ENCODE data around the gene COX4I2. TPM values are rescaled to one million over a fixed set of nuclear protein-coding genes. Genes with fewer than 3 reads are reported as not detected.
"Not testable (repeated sequence)": the region's sequence is repeated elsewhere in the genome, so short reads cannot be mapped to it uniquely, and the experiment has no call there.

COX4I2 gene
- total RNA-seq, 1 experiment from 2014 or later: not detected

GRCh38 chr20:31644701-31645100 is 7.0 kb downstream of the COX4I2 start:
- no peaks in the 10 kb centered on the region for H3K9me3 ChIP-seq (ENCODE audit: low read depth, low read length, poor library complexity, severe bottlenecking)
- intact Hi-C loops (cut with micrococcal nuclease; ENCODE audit: unreplicated experiment): no loop called here
- ChIA-PET POLR2A (ENCODE audit: low non-redundant PET) (no interaction called here), CTCF (interaction anchor here (0.6 to 1.0 kb wide), 3 partner anchors 11 to 94 kb away, joined by 5 read pairs; partner anchors contain the start of gene TPX2)
- H3K4me1 ChIP-seq (ENCODE audit: insufficient read depth, low read length, poor library complexity, severe bottlenecking): peaks cover 17% of the 10 kb centered on the region
- TF ChIP-seq CTCF (conservative IDR thresholded peaks at IDR 0.05; ENCODE audit: low read depth, low read length): no peak
- TF ChIP-seq EZH2 (IDR thresholded peaks at IDR 0.05; ENCODE audit: borderline replicate concordance, low read depth, low read length, poor library complexity, severe bottlenecking): no peak
- no peak overlapping the region for H3K4me3 ChIP-seq (ENCODE audit: low read depth, low read length, poor library complexity, severe bottlenecking)
- peak; percentile 33 for DNase-seq (ENCODE audit: low spot score)
- H3K27ac ChIP-seq (ENCODE audit: low read depth, low read length, poor library complexity, severe bottlenecking): no peak overlapping the region
- no peaks in the 10 kb centered on the region for H3K36me3 ChIP-seq (ENCODE audit: insufficient read depth, low read length, poor library complexity, severe bottlenecking)
- no peaks in the 10 kb centered on the region for H3K27me3 ChIP-seq (replicated peaks; ENCODE audit: insufficient read depth, low read depth, low read length, poor library complexity)
- BruUV-seq (replicated peaks): no TSS peak

- ChIA-PET POLR2A (ENCODE audit: low non-redundant PET) (interaction anchor here (0.7 kb wide), 1 partner anchor 44 kb away, joined by 12 read pairs; no protein-coding TSS in a partner anchor), CTCF (interaction anchor here (0.6 kb wide), 1 partner anchor 75 kb away, joined by 4 read pairs; no protein-coding TSS in a partner anchor)
- intact Hi-C loops (cut with micrococcal nuclease; ENCODE audit: unreplicated experiment); BruUV-seq (replicated peaks); H3K27ac ChIP-seq (ENCODE audit: low read depth, low read length, poor library complexity, severe bottlenecking); H3K27me3 ChIP-seq (replicated peaks; ENCODE audit: insufficient read depth, low read depth, low read length, poor library complexity); H3K9me3 ChIP-seq (ENCODE audit: low read depth, low read length, poor library complexity, severe bottlenecking); H3K36me3 ChIP-seq (ENCODE audit: insufficient read depth, low read length, poor library complexity, severe bottlenecking); H3K4me3 ChIP-seq (ENCODE audit: low read depth, low read length, poor library complexity, severe bottlenecking): not testable (repeated sequence)
- peaks cover 26% of the 10 kb centered on the region for H3K4me1 ChIP-seq (ENCODE audit: insufficient read depth, low read length, poor library complexity, severe bottlenecking)
- DNase-seq (ENCODE audit: low spot score): peak; percentile 69
Observed at GRCh38 chr20:31648104-31648503, 10.4 kb downstream of the COX4I2 start.

- Histone ChIP-seq H3K9me3 (ENCODE audit: low read depth, low read length, poor library complexity, severe bottlenecking) (no peaks in the 10 kb centered on the region), H3K27ac (ENCODE audit: low read depth, low read length, poor library complexity, severe bottlenecking) (no peak overlapping the region), H3K36me3 (ENCODE audit: insufficient read depth, low read length, poor library complexity, severe bottlenecking) (no peaks in the 10 kb centered on the region), H3K27me3 (replicated peaks; ENCODE audit: insufficient read depth, low read depth, low read length, poor library complexity) (no peaks in the 10 kb centered on the region), H3K4me3 (ENCODE audit: low read depth, low read length, poor library complexity, severe bottlenecking) (no peak overlapping the region), H3K4me1 (ENCODE audit: insufficient read depth, low read length, poor library complexity, severe bottlenecking) (peaks cover 17% of the 10 kb centered on the region)
- BruUV-seq (replicated peaks): no TSS peak
- CTCF ChIA-PET: interaction anchor here (0.6 kb wide), 1 partner anchor 95 kb away, joined by 4 read pairs; no protein-coding TSS in a partner anchor
- POLR2A ChIA-PET (ENCODE audit: low non-redundant PET): interaction anchor here (0.6 kb wide), 1 partner anchor 80 kb away, joined by 7 read pairs; no protein-coding TSS in a partner anchor
- DNase-seq (ENCODE audit: low spot score): peak; percentile 64
- TF ChIP-seq CTCF (conservative IDR thresholded peaks at IDR 0.05; ENCODE audit: low read depth, low read length) (no peak), EZH2 (IDR thresholded peaks at IDR 0.05; ENCODE audit: borderline replicate concordance, low read depth, low read length, poor library complexity, severe bottlenecking) (no peak)
- intact Hi-C loops (cut with micrococcal nuclease; ENCODE audit: unreplicated experiment): no loop called here
Observed at GRCh38 chr20:31652917-31653396, 15.2 kb downstream of the COX4I2 start.

- Histone ChIP-seq H3K27ac (ENCODE audit: low read depth, low read length, poor library complexity, severe bottlenecking) (no peak overlapping the region), H3K4me1 (ENCODE audit: insufficient read depth, low read length, poor library complexity, severe bottlenecking) (peaks cover 13% of the 10 kb centered on the region), H3K4me3 (ENCODE audit: low read depth, low read length, poor library complexity, severe bottlenecking) (no peak overlapping the region), H3K9me3 (ENCODE audit: low read depth, low read length, poor library complexity, severe bottlenecking) (no peaks in the 10 kb centered on the region), H3K36me3 (ENCODE audit: insufficient read depth, low read length, poor library complexity, severe bottlenecking) (no peaks in the 10 kb centered on the region), H3K27me3 (replicated peaks; ENCODE audit: insufficient read depth, low read depth, low read length, poor library complexity) (no peaks in the 10 kb centered on the region)
- ChIA-PET POLR2A (ENCODE audit: low non-redundant PET) (interaction anchor here (0.6 kb wide), 1 partner anchor 80 kb away, joined by 7 read pairs; no protein-coding TSS in a partner anchor), CTCF (no interaction called here)
- intact Hi-C loops (cut with micrococcal nuclease; ENCODE audit: unreplicated experiment): no loop called here
- BruUV-seq (replicated peaks): no TSS peak
- TF ChIP-seq EZH2 (IDR thresholded peaks at IDR 0.05; ENCODE audit: borderline replicate concordance, low read depth, low read length, poor library complexity, severe bottlenecking) (no peak), CTCF (conservative IDR thresholded peaks at IDR 0.05; ENCODE audit: low read depth, low read length) (no peak)
- no peak for DNase-seq (ENCODE audit: low spot score)
Observed at GRCh38 chr20:31653561-31653960, 15.8 kb downstream of the COX4I2 start.

All from A673 (cell line).